GM18507 (cell line): ENCODE measurements around the gene ZNF524.
"Not testable (repeated sequence)": the region's sequence is repeated elsewhere in the genome, so short reads cannot be mapped to it uniquely, and the experiment has no call there.

Experiments
- DNase-seq: peaks from one replicate; pipeline ENCODE4 v3.0.0; 2011; ENCODE audit warnings: low read depth; ENCODE audit not compliant: insufficient read length; ENCODE audit errors: extremely low spot score
- FAIRE-seq: peaks from 2 replicates; lab custom pipeline; 2011; peaks lifted over from hg19 to GRCh38; lab: Jason Lieb, UNC

The ZNF524 gene

DNA sequence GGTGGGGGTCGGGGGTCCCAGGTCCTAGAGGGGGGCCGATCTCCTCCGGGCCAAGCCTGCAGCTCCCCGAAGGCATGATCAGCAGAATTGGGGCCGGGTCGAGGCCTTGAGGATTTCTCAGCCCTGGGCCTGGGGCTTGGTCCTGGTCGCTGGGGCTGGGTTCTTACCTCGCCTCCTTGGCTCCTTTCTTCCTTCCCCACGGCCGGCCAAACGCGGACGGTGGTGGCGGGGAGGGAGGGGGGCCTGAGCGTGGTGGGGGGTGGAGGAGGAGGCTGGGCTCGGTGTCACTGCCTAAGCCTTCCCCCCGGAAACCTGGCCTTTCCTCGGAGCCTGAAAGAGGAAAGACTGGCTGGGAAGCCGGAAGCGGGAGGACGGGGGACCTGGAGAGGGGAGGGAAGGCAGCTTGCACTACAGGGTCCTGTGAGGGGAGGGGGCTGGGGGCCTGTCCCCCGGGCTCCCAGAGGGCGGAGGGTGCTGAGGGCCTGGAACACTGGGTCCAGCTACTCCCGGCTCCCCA, 19.4 kb upstream of the ZNF524 start, which contains the start of gene ZNF579:
ZNF579 (minus strand) TSS at position 221 of the 517 bp plus-strand sequence. CDS start 1,209 bp downstream, outside the sequence.
- FAIRE-seq (peak; percentile 81), DNase-seq (peak; percentile 83)

DNA sequence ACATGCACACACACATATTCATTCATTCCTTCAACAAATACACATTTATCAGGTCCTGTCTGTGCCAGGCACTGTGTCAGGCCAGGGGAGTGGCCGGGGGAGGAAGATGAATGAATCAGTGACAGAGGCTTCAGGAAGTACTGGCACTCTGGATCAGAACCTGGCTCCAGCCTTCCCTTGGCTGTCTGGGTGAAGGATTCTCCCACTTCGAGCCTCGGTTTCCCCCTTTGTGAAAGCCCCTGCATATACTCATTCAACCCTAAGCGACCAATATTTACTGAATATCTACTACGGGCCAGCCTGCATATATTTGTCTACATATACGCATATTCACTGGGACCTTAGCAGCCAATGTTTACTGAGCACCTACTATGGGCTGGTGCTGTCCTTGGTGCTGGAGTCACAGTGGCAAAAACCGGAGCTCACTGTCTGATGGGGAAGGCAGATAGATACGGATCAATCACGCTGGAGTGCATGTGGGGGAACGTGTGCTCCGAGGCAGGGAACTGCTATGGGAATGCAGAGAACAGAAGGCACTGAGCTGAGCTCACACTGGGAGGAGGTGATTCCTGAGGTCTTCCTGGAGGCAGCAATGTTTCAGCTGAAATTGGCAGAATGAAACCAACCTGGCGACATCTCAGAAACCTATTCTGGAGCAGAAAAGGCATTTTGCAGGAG, 18.8 kb upstream of the ZNF524 start:
- FAIRE-seq (peak; percentile 42), DNase-seq (no peak)

DNA sequence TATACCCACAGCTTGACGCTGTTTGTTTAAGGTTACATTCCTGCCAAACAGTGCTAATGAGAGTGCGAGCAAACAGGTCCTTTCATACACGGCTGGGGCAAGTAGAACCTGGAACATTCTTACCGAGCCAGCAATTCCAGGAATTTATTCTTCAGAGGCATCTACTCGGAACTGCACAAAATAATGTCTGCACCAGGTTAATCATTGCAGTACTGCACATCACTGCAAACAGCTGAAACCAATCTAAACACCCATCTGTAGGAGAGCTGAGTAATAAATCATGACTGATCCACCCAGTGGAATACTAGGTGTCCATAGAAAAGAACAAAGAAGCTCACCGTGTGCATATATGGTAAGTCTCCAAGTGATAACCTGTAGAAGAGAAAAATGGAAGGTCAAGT, 18.3 kb upstream of the ZNF524 start:
- FAIRE-seq (no peak), DNase-seq (no peak)

DNA sequence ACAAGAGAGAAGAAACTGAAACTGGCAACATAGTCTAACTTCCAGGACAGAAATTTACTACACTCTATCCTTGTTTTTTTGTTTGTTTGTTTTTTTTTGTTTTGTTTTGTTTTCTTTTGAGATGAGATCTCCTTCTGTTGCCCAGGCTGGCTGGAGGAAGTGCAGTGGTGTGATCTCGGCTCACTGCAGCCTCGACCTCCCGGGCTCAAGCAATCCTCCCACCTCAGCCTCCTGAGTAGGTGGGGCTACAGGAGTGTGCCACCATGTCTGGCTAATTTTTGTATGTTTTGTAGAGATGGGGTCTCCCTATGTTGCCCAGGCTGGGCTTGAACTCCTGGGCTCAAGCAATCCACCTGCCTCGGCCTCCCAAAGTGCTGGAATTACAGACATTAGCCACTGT, 17.8 kb upstream of the ZNF524 start:
- FAIRE-seq, result not testable (repeated sequence)

DNA sequence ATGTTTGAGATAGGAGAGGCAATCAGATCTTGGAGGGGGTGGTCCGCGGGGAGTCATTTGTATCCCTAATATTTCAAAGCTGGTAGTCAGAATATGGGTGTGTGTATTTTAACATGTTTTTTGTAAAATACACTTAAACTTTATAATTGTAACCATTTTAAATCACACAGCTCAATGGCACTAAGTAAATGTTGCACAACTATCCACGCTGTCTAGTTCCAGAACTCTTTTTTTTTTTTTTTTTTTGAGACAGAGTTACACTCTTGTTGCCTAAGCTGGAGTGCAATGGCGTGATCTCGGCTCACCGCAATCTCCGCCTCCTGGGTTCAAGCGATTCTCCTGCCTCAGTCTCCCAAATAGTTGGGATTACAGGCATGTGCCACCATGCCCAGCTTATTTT, 16.2 kb upstream of the ZNF524 start:
- not testable (repeated sequence) for DNase-seq, FAIRE-seq

More for the DNA sequence above, 17.8 kb upstream of the ZNF524 start:
- DNase-seq, result not testable (repeated sequence)

DNA sequence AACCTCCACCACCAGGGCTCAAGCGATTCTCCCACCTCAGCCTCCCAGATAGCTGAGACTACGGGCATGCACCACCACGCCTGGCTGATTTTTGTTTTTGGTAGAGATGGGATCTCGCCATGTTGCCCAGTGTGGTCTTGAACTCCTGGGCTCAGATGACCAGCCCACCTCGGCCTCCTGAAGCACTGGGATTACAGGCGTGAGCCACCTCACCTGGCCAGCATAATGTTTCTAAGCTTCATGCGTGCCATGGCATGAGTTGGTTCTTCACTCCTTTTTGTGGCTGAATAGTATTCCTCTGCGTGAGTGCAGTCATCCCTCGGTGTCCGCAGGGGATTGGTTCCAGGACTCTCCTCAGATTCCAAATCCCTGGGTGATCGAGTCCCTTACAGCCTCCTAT, 15.2 kb upstream of the ZNF524 start:
- no peak for DNase-seq
- FAIRE-seq, result no peak

DNA sequence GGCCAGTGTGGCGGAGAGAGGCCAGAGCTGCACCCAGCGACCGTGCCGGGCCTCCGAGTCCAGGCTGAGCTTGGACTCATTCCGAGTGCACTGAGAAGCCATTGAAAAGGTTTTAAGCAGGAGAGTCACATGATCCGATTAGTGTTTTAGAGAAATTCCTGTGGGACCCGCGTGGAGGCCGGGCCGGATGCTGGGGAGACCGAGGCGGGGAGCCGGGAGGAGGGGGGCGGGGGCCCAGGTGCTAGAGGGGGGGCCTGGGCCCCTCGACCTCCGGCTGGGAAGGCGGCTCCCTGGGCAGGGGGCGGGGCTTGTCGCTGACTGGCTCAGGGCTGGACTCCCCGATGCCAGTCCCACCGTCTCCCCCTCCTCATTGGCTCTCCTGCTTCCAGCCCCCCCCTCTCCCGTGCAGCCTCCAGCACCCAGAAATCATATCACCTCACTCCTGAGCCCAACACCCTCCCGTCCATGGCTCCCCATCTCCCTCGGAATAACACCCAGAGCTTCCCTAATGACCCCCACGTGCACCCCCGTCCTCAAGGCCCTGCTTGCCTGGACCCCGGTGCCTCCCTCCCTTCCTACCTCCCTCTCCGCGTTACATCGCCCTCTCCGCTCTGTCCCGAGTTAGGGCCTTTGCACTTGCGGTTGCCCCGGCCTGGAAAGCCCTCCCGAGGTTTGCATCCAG, 14.3 kb upstream of the ZNF524 start:
- FAIRE-seq (no peak), DNase-seq (no peak)

DNA sequence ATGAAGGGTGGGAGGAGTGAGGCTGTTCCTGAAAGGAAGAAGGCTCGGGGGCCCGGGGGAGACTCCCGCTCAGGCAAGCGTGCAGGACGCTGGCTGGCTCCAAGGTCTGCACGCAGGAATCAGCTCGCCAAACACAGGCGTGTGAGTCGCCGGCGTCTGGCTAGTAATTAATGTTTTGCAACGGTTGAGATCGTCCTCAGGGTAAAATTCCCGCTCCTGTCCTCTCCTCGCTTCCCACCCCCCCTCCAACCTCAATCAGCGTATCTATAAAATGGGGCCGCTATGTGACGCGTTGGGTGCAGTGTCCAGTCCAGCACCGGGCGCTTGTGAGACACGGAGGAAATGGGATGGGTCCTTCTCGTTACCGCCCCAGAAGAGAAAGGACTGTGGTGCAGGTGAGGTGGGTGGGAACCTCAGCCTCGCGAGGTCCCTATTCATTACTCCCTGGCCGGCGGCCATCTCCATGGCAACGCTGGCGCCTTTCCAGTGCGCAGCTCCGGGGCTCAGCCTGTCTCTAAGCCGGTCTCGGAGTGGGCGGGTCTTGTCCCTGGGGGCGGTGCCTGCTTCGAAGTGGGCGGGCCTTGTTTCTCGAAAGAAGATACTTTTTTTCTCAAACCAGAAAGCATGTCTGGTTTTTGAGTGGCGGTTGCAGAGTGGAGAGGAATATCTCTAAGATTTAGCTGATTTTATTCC, 13.0 kb upstream of the ZNF524 start:
- DNase-seq (peak; percentile 94), FAIRE-seq (peak; percentile 92)

DNA sequence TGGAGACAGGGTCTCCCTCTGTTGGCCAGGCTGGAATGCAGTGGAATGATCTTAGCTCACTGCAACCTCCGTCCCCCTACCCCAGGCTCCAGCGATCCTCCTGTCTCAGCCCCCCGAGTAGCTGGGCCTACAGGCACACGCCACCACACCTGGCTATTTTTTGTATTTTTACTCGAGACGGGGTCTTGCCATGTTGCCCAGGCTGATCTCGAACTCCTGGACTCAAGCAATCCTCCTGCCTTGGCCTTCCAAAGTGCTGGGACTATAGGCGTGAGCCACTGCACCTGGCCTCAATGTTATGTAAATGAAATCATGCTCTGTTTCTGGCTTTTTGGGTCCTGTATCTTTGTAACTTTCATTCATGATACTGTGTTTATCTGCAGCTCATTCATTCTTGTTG, 11.3 kb upstream of the ZNF524 start:
- DNase-seq (no peak), FAIRE-seq (no peak)

DNA sequence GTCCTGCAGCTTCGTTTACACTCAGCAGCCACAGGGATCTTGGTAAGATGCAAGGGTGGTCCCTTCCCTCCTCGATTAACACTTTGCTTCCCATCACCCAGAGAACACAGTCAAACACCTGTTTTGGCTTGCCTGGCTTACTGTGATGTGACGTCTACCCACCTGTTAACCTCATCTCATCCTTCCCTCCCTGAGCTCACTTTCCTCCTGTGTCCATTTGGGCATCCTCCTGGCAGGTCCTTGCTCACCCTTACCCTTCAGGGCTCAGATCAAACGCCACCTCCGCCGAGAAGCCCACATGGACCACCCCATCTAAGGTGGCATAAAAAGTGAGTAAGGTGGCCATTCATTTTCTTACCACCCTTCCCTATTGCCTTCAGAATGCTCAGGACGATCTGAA, 10.0 kb upstream of the ZNF524 start:
- no peak for DNase-seq
- no peak for FAIRE-seq

DNA sequence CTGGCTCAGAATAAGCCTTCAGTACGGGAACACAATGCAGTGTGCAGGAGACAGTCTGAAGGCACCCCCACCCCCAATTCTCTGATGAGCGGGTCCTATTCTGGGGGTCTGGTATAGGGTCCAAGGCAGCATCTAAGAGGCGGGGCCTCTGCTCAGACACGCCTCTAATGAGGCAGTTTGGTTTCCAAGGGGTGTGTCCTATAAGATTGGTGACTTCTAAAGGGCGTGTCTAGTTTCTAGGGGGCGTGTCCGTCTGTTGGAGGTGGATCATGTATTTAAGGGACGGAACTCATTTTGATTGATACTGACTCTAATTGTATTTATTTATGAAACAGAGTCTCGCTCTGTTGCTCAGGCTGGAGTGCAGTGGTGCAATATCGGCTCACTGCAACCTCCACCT, 9.5 kb upstream of the ZNF524 start:
- no peak for FAIRE-seq

DNA sequence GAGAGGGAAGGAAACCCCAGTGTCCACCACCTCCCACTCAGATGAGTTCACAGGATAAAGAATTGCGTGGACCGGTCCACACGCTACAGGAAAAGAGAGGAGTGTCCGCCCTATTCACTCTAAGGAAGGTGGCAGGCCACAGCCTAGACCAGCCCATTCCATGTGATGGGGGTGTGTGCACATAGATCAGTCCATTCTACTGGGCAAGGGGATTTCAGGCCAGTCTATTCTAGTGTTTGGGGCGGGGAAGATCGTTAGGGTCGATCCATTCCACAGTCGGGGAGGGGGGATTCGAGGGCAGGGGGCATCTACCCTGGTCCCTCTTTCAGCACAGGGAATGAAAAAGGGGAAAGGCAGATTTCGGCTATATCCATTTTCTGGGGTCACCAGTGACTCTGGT, 8.5 kb upstream of the ZNF524 start:
- DNase-seq, result no peak
- FAIRE-seq, result no peak

More for the DNA sequence above, 9.5 kb upstream of the ZNF524 start:
- no peak for DNase-seq

DNA sequence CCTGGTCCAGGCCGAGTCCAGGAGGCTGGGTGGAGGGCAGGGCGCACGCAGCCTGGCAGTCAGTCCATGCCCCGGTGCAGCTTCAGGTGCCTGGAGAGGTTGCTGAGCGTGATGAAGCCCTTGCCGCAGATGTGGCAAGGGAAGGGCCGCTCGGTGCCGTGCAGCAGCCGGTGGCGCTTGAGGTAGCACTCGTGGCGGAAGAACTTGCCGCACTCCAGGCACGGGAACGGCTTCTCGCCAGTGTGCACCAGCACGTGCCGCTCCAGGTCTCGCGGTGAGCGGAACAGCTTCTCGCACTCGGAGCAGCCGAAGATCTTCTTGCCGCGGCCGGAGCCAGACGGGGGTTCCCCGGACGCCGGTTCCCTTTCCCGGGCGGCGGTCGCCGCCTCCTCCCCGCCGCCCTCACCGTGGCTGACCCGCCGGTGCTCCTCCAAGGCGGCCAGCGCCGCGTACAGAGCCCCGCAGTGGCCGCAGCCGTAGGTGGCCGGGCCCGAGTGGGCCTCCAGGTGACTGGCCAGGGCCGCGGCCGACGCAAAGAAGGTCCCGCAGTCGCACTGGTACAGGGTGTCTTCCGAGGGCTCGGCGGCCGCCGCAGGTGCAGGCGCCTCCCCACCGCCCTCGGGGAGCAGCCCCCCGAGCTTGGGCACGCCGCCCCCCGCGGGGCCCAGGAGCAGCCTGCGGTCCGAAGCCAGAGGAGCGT, 7.5 kb upstream of the ZNF524 start:
- DNase-seq (no peak), FAIRE-seq (no peak)

DNA sequence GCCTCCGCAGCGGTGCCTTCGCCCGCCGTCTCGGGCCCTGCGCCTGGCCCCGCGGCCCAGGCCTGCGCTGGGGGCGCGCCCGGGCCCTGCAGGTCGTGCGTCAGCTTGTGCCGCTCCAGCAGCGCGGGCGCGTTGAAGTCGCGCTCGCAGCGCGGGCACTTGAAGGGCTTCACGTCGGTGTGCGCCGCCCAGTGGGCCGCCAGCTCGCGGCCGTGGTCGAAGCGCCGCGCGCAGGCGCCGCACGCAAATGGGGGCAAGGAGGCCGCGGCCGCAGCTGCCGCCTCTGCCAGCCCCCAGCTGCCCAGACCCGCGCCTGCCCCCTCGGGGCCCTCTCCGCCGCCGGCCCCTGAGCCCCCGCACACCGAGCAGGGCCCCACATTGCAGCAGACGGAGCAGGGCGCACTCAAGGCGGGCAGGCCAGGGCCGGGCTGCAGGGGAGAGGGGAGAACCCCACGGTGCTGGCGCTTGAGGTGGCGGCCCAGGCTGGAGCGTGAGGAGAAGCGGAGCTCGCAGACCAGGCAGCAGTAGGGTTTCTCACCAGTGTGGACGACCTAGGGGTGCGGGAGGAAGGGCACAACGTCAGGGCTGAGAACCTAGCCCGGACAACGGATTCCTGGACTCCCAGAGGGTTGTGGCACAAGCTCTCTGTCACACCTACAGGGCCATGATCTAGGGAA, 6.9 kb upstream of the ZNF524 start:
- DNase-seq (no peak), FAIRE-seq (no peak)

DNA sequence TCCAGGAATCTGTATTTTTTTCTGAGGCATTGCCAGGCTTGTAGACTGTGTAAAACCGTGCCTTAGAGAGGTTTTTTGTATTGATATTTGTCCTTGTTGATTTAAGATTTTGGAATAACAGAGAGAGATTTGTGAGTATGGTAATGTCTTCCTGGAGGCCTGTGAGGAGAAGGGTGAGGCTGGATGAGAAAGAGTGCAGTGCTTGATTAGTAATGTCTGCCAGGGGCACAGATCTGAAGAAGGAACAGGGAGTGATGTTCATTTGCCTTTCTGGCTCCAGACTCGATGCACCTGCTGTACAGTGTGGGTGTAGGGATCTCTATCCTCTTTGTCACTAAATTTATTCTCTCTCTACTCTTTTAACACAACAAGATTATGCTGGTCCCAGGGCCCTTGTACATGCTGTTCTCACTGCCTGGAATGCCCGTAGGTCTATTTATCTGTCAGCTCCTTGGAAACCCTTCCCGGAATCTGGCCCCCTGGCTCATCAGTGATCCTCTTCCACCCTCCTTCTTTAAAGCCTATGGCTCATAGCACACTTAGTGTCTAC, 5.0 kb upstream of the ZNF524 start:
- no peak for DNase-seq
- FAIRE-seq, result no peak

DNA sequence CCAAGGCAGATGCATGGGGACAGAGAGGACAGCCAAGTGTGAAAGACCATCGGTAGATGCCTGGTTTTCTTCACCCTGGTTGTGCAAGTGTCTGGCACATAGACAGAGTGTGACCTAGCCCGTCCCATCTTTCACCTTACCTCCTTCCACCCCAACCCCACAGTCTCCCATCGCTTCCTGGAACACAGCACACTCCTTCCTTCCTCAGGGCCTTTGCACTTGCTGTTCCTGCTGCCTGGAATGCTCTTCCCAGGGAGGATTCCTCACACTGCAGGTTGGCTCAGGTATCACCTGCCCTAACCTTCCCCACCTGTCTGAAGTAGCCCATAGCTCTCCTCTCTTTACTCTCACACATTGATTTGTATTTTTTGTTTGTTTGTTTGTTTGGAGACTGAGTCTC, 3.8 kb upstream of the ZNF524 start:
- no peak for FAIRE-seq
- DNase-seq, result no peak

DNA sequence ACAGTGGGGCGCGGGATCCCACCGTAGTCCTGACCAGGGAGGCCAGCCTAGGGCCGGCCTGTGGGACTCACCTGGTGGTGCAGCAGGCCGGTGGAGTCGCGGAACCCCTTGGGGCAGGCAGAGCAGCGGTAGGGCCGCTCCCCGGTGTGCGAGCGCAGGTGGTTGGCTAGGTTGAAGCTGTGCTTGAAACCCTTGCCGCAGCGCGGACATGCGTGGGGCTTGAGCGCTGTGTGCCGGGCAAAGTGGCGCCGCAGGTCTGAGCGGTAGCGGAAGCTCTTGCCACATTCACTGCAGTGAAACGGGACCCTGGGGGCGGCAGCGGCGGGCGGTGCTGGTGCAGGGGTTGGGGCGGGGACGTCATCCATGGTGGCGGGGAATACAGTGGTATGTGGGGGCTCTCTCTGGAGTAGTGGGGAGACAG, 2.6 kb upstream of the ZNF524 start:
- FAIRE-seq (no peak), DNase-seq (no peak)

DNA sequence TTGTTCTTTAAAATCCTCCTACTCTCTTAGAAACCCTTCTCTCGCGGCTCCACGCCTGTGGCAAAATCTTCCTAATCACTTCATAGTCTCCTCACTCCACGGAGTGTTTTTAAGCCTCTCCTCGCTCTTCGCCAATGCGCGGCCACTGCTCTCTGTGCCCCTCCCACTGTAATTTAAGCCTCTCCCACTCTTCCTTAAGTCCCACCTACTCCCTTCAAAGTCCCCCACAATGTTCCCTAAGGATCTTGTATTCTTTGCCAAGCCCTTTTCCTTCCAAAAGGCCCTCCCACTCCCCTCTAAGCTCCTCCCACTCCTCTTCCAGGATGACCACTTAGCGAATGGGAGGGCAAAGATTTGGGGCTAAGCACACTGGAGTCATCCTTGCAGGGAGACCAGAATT, 2.1 kb upstream of the ZNF524 start:
- no peak for FAIRE-seq

More for the DNA sequence above, 2.1 kb upstream of the ZNF524 start:
- DNase-seq, result no peak
